GM13977 (cell line): ENCODE data around the gene OBP2B.

Experiments used
- DNase-seq: peaks from one replicate; pipeline ENCODE4 v3.0.0; 2012; ENCODE audit warnings: low spot score
- in situ Hi-C: fragments of 300-500 bp; cut with MboI; formaldehyde crosslinking; loops from one replicate; pipeline ENCODE4 v1.12.0; 2022; ENCODE audit warnings: low sequenced_read_pairs, low pct_unique_long_range_greater_than_20kb, mixed read lengths, inconsistent platforms; ENCODE audit not compliant: unreplicated experiment
- TF ChIP-seq, protein P1 (sequence below): IDR thresholded peaks from 2 replicates; pipeline ENCODE4 v1.5.1; 2012; ENCODE audit warnings: mild to moderate bottlenecking, control low read depth; ENCODE audit not compliant: insufficient read depth; ENCODE audit errors: extremely low read depth, missing control alignments

OBP2B gene

DNA sequence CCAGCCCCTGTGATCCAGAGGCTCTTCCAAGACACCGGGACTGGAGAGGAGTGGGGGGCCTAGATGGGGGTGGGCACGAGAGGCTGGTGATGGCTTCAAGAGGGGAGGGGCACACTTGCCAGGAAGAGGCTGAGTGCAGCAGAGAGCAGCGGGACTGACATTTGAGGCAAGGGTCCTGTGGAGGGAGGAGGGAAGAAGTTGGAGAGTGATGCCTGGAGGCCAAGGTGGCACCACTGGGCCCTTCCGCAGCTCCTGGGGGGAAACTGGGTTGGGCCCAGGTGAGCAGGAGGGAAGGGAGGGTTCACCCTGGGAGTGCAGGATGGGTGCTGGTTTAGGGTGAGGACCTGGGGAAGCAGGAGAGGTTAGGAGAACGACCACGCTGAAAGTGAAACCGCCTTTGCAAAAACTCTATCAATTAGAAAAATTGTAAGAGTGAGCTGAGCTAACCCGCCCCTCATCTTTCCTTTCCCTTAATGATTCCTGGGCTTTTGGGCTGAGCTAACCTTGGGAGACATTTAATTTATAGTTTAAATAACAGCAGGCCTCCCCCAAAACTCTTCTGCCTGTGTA lies 39.8 kb upstream of the OBP2B start:
- in situ Hi-C loops, result no loop called here
- TF ChIP-seq, protein P1, sequence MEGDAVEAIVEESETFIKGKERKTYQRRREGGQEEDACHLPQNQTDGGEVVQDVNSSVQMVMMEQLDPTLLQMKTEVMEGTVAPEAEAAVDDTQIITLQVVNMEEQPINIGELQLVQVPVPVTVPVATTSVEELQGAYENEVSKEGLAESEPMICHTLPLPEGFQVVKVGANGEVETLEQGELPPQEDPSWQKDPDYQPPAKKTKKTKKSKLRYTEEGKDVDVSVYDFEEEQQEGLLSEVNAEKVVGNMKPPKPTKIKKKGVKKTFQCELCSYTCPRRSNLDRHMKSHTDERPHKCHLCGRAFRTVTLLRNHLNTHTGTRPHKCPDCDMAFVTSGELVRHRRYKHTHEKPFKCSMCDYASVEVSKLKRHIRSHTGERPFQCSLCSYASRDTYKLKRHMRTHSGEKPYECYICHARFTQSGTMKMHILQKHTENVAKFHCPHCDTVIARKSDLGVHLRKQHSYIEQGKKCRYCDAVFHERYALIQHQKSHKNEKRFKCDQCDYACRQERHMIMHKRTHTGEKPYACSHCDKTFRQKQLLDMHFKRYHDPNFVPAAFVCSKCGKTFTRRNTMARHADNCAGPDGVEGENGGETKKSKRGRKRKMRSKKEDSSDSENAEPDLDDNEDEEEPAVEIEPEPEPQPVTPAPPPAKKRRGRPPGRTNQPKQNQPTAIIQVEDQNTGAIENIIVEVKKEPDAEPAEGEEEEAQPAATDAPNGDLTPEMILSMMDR, result no peak
- DNase-seq, result no peak

DNA sequence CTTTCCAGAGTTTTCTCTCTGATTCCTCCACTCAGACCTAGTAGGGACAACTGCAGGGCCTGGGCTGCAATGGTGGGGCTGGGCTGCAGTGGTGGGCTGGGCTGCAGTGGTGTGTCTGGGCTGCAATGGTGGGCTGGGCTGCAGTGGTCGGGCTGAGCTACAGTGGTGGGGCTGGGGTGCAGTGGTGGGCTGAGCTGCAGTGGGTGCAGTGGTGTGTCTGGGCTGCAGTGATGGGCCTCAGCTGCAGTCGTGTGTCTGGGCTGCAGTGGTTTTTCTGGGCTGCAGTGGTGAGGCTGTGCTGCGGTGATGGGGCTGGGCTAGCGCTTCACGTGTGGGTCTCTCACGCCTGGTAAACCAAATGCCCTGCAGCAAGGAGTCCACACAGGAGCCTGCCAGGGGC lies 38.6 kb upstream of the OBP2B start:
- no peak for DNase-seq

DNA sequence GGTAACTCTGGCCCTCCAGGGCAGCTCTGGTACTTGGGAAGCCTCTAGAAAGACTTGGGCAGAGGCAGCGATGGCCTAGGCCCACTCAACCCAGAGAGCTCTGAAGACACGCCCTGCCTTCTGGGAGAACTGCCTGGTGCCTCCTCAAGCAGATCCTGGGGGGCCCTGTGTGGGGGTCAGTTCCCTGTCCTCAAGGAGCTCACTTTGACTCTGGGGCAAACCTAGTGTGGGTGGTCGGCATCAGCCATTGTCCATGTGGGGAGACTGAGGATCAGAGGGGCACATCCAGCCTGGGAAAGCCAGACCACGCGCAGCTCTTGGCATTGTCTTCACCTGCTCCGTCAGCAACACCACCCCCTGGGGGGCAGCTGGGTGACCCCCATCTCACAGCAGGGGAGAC lies 37.9 kb upstream of the OBP2B start:
- in situ Hi-C loops, result no loop called here
- TF ChIP-seq, protein P1, result no peak

More for the DNA sequence above, 38.6 kb upstream of the OBP2B start:
- TF ChIP-seq, protein P1, result no peak
- in situ Hi-C loops, result no loop called here

DNA sequence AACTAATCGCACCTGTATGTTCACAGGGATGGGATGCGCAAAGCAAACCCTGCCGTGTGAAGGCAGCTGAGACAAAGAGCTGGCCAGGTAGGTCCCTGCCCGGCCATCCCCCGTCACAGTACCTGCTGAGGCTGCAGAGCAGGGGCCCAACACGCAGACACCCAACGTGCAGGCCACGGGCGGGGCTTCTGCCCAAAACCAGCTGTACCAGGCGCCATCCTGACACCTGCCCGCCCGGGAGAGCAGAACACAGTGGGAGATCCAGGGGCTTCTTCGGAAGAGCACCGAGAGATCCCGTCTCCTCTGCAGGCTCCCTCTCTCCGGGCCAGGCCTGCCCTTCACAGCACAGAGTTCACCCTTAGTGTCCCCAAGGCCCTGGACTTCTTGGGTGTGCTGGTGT lies 37.5 kb upstream of the OBP2B start:
- TF ChIP-seq, protein P1, result no peak

More for the DNA sequence above, 37.9 kb upstream of the OBP2B start:
- DNase-seq, result no peak

DNA sequence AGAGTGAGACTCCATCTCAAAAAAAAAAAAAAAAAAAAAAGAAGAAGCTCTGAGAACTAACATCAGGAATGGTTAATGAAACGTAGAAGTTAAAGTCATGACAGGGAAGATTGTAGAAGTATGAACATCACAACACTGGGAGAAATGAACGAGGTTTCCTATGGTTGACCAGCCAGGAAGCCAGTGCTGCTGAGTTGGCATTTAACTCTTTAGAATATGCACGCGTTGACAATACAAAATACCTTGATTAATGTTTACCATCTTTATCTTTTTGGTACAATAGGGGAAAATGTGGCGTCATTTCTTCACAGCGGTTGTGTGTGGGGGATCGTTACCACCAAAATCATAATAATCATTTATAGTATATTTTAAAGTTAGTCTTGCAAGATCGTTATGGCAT lies 33.9 kb upstream of the OBP2B start:
- TF ChIP-seq, protein P1, result no peak
- no peak for DNase-seq
- in situ Hi-C loops, result no loop called here

More for the DNA sequence above, 37.5 kb upstream of the OBP2B start:
- no peak for DNase-seq
- in situ Hi-C loops, result no loop called here

DNA sequence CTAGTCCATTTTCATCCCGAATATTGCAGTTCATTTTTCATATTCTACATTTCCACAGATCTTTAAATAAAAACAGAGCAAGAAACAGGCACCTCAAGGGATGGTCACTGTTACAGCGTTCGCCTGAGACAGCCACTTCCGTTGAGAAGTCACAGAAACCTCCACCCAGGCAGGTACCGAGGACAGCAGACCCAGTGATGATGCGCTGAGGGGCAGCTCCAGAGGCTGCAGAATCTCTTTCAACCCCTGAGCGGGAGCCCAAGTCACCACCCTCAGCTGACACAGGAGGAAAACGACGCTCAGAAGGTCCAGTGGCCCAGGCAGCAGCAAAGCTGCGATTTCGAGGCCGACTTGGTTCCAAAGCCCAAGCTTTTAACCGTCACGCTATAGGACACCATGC lies 33.2 kb upstream of the OBP2B start:
- TF ChIP-seq, protein P1, result no peak
- in situ Hi-C loops, result no loop called here
- DNase-seq, result no peak
